Measurements from ENCODE around the gene BEGAIN.

BEGAIN gene

DNA sequence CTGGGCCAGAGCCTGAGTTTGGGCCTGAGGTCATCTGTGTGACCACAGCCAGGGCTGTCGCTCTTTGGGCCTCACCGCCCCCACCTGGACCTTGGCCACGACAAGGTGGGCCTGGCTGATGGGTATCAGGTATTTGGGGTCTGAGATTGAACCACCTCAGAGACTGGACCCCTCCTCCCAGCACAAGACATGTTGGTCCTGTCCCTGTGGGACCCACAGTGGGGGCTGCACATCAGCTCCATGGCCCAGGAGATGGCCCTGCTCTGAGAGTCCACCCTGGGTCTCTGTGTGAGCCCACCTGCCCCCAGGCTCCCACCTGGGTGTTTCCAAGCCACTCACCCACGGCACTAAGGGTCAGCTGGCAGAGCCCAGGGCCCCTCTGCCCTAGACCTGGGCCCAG lies 20.6 kb downstream of the BEGAIN start:
- no peak for DNase-seq

DNA sequence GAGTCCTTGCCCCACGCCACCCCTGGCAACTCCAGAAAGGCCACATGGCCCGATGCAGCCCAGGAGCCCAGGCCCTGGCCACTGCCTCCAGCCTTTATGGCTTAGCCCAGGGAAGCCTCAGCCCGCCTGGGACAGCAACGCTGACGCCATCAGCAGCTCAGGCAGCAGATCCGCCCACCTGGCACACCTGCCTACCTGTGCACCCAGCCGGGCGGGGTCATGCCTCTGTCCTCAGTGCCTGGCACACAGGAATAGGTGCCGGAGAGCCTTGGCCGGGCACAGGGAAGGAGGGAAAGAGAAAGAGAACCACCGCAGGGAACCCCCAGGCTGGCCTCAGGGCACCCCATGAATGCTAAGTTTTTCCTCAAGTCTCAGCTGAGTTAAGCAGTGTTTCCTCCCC lies 21.1 kb downstream of the BEGAIN start:
- no peak for DNase-seq

DNA sequence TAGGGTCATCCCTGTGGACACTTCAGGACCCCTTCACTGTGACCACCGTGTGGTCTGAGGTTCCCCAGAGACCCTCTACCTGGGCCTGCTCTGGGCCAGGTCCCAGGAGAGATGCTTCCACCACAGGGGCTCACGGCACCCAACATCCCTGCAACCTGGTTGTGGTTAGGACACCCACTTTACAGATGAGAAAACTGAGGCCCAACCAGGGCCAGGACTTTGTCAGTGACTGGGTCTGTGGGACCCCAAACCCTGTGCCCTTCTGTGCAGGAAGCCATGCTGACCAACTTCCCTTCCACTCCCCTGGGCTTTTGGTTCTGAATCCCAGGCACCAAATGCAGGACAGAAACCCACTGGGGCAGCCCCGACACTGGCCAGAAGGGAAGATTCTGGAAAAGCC lies 21.6 kb downstream of the BEGAIN start:
- DNase-seq: no peak

DNA sequence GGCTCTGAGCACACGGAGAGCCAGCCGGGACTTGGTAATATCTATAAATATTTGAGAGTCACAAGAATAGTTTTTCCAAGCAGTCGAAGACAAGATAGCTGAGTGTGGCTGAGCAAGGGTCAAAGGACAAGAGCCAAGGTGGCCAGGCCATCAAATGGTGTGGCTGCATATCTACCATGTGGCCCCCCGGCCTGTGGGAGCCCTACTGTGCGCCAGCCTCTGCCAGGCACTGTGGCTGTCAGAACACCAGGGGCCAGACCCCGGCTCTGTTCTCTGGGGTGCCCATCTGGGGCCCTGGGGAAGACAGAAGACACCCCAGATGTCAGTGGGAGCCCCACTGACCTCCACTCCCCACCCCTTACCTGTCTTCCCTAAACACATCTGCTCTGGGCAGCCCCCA lies 22.7 kb downstream of the BEGAIN start:
- DNase-seq: no peak

DNA sequence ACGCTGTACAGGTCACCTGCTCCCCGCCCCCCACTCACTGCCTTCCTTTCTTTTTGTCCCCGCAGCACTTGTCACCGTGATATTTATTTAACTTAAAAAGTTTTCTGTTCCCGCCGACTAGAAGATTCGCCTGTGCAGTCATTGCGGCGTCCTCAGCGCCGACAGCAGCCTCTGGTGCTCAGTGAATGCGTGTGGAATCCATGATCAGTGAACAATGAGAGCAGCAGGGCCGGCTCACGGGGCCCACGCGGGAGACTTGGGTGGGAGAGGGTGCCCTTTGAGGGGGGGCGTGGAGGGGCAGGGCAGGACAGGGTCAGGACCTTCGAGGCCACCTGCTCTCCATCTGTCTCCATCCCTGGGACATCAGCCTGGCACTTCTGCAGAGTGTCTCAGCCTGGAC lies 24.5 kb downstream of the BEGAIN start:
- DNase-seq: no peak

DNA sequence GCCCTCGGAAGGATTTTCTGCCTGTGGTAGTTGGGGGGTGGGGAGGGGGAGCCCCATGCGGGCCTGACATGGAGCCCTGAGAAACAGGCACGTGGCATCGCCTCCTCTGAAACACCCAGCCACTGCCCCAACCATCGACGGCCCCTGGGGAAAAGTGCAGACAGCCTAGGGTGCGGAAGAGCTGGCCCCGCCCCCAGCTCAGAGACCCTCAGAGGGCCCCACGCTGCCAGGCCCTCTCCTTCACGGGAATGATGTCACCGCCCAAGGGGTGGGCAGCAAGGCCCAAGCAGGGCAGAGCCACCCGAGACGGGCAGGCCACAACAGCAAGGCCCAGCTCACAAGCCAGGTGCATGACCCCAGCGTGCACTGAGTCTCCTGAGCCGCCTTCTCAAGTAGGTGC lies 26.2 kb downstream of the BEGAIN start:
- DNase-seq: no peak

DNA sequence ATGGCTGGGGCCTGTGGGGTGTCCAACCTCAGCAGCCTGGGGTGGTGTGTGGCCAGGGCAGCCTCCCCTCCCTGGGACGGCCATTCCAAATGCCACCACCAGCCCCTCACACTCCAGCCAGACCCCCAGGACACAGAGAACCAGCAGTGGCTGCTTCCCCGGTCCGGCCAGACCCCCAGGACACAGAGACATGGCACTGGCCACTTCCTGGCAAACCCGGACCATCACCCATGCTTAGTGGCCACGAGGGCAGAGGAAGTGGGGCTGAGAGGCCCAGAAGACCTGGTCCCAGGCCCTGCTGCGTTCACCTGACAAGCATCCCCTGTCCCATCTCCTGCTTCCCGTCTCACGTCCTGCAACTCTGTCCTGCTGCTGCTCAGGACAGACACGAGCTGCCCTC lies 26.7 kb downstream of the BEGAIN start:
- no peak for DNase-seq

DNA sequence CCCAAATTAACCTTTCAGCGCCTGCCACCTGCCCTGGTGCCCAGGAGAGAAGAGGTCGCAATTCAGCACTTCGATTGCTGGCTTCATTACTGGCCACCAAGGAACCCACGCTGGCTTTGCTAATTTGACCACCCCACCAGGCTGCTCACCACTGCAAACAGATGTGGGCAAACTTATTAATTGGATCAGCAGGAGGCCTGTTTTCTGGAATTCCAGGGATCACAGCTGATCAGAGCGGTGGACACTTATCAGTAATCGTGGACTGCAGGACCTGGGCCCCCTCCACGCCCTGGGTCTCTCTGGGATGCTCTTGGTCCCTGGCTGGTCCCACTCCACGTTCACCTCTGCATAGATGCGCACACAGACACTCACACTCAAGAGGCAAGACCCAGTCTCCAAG lies 27.8 kb downstream of the BEGAIN start:
- no peak for DNase-seq

DNA sequence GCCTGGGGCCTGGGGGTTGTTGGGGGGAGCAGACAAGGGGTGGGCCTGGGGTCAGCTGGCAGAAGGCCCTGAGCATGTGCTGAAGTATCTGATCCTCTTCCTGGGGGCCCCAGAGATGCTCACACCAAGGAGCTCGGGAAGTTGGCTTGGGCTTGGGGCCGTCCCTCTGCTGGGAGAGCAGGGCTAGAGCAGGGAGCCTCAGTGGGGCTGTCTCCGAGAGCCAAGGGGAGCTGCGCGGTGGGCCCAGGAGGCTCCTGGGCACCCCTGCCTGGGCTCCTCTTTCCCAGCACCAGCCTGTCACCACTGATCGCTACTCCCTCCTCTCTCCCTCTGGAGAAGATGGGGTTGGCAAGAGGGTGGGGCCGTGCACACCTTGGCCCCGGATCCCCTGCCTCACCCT lies 28.3 kb downstream of the BEGAIN start:
- no peak for DNase-seq

DNA sequence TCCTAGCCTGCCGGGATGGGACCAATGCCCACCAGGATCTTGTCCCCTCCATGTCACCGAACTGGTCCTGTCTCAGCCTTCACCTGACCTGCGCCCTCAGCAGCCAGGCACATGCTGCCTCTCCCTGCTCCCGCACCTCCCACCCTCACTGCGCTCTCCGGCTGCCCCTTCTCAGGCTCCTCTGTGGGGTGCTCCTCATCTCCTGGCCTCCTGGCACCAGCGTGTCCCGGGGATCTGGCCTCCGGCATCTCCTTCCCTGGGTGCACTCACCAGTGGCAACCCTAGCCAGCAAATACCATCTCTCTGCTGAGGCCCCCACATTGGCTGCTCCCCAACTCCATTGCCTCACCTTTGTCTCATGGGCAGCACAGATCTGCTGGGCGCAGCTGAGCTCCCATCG lies 29.0 kb downstream of the BEGAIN start:
- no peak for DNase-seq

DNA sequence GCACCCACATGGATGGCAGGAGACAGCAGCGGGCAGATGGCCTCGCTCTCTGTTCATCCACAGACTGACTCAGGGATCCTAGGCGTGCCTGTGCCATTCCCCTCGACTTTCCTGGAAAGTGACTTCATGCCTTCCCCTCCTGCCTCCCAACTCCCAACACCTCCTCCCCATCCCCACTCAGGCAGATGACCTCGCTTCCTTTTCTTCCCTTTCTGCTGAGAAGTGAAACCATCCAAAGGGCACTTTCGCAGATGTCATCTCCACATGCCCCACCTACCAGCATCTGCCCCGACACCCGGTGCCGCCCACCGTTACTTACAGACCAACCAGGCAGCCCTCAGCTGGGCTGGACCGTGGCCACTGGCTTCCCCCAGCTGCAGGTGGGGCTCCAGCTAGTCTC lies 29.6 kb downstream of the BEGAIN start:
- DNase-seq: no peak

DNA sequence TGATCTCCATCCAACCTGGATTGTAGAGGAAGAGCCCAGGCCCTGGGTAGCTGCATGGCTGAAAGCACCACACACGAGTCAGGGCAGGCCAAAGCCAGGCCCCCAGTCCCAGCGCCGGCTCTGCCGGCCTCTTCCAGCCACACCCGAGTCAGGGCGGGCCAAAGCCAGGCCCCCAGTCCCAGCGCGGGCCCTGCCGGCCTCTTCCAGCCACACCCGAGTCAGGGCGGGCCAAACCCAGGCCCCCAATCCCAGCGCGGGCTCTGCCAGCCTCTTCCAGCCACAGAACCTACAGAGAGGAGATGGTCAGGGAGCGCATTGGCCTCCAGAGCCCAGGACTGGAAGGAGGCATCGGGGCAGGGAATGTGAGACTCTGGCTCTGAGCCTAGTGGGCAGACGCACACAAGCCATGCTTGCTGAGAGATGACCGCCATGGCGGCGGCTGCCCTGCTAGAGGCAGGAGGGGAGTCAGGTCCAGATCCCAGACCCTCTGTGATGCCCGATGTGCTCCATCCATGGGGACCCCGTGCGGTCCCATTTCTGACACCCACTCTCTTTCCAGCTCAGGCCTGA lies 30.2 kb downstream of the BEGAIN start:
- no peak for DNase-seq

DNA sequence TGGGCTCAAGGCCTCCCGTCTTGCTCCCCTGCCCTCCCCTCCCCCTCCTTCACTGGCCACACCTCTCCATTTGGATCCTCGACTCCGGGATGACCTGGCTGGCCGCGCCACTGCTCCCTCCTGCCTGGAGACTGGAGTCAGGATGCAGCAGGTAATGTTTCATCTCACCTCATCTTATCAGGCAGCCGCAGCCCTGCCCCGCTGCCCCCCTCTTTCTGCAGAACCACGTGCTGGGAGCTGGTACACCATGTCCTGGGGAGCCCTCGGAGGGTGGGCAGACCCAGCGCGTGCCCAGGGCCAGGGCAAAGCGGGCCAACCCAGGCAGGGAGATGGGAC lies 31.1 kb downstream of the BEGAIN start:
- no peak for DNase-seq

DNA sequence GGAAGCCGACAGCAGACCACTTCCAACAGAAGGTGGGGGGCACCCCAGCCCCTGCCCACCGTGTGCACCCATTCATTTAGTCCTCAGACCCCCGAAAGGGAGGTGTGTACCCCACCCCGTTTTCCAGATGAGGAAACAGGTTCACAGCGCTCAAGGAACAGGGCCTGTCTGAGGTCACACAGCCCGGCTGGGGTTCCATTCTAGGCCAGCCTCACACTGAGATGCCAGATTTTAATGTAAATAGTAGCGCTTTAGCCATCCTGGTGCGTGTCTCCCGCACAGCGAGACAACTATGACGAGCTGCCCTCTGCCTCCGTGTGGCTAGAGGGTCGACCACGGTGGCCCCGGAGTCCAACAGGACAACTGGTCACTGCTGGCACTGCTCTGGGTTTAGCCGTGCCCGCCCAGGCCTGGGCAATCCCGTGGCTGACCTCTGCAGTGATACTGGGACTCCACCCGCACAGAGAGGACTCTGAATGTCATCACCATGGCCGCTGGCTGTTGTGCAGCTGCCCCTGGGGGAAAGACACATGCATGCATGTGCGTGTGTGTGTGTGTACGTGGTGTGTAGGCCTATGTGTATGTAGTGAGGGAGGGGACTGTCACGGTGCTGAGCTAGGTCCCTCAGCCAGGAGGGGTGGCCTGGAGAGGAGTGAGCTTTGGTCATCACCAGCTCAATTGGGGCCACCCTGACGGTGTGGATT lies 31.6 kb downstream of the BEGAIN start:
- DNase-seq: no peak

DNA sequence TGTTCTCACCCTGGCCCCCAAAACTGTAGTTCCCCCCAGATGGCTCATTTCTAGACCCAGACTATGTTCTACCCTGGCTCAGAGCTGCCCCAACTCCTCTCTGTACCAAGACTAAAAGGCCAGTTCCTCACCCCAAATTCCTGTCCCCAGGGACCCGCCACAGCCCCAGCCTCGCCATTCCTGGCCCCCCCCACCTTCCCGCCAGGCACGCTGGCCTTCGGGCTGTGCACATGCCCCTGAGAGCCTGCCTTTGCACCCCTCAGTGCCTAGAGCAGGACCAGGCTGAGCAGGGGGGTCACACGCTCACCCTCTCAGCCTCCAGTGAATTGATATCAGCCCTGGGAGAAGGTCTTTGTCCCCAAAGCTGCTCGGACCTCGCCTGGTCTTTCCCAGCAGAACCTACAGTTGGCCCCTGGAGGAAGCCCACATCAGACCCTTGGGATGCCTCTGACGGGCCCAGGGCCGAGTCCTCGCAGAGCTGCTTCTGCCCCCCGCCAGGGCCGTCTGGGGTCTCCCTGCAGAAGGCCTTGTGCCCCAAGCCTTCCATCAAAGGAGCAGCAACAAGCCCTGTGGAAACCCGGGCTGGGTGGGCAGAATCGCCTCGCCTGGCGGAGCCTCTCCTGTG lies 32.4 kb downstream of the BEGAIN start:
- DNase-seq: no peak

DNA sequence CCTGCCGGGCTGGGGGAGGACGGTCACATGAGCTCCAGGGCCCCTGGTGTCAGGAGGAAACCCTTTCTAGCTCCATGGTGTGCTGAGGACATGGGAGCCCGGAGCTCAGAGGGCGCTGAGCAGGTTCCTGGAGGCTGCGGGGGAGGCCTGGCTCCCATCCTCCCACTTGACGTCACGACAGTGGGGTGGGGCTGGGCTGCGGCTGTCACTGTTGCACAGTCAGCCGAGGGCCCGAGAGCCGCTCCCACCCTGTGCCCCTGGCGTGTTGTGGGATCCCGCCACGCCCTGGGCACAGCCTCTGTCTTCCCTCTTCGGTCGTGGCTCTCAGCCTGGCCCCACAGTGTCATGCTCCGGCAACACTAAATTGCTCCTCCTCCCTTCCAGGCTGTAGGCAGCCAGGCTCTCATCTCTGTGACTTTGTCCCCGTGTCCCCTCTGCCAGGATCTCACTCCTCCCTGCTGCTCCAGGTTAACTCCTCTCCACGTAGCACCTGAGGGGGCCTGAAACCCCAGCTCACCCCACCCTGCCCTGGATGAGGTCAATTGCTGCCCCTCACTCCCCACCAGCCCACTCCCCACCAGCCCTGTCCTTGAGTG lies 33.0 kb downstream of the BEGAIN start:
- DNase-seq: no peak

DNA sequence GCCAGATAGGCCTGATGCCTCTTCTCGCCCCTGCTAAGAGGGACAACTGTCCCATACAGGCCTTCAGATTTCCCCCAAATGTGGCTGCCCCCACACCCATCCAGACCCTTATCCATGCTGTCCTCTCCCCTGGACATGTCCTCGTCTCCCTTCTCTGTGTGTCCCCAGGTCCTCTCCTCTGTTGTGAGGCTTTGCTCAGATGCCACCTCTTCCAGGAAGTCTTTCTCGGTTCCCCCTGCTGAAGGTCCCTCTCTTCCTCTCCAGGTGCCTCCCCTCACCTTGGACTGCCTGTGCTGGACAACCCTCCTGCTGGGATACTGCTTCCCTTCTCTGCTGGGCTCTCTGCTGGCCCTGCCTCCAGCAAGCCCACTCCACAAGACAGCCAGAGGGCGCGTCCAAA lies 33.7 kb downstream of the BEGAIN start:
- no peak for DNase-seq

DNA sequence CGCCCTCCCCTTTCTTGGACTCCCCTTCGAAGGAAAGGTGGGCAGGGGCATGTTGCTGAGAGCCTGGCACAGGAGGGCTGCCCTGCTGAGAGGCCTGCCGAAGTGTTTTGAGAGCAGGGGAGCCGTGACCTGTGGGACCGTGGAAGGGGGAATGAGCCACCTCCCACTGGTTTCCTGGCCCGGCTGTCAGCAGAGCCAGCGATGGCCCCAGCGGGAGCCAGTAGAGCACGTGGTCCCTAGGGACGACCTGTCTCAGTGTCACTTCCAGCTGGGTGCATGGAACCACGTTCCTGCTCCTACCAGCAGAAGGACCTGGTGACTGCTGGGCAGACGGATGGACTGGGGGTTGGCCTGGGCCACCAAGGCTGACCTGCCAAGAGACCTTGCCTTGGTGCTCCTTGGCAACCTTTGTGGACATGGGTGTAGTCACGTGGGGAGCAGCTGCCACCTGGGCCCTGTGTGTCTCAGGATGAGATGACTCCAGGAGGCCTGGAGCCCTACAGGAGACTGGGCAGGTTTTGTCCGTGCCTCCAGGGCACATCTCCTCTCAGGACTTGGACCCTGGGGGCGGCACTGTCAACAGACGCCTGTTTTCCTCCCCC lies 34.6 kb downstream of the BEGAIN start:
- no peak for DNase-seq

DNA sequence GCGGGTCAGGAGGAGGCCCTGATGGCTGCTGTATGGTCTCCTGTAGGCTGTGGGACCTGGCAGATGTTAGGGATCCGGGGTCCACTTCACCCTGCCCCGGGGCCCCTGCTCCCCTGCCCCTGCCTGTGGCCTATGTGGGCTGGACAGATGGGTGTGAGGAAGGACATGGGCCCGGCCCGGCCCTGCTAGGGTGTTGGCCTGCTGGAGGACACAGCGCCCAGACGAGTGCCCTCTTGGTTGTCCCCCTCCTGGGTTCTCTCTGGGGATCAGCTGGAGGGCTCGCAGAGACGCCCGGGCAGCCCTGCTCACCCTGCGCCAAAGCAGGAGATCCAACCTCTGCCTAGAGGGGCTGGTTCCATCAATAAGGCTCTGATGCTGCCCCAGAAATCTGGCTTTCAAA lies 36.2 kb downstream of the BEGAIN start:
- no peak for DNase-seq

DNA sequence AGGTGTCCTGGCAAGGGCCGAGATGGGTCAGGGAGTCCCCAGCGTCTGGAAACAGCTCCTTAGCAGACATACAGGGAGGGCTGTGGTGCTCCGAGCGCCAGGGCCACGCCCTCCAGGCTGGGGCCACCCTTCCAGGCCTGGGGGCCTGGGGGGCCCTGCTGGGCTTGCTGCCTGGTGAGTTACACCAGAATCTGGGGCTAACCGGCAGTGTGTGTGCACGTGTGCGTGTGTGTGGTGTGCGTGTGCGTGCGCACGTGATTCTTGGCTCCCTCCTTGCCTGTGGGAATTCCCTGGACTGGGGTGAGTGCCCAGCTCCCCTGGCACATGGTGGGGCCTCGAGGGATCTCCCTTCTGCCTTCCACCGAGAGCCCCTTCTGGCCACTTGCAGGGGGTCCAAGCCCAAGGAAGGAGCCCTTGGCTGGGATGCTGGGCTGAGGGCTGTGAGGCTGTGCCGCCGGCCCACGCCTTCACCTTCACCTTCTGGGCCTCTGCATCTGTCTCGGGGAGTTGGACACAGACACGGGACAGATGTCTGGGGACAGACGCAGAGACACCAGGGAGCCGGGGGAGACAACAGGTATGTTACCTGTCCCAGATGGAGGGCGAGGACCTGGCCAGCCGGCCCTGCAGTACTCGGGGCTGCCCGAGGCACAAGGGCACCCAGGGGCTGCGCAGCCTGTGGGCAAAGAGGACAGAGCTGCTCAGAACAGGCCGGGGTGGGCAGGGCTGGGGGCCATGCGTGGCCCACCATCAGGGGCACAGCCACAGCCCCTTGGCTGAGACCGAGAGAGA lies 37.2 kb downstream of the BEGAIN start:
- no peak for DNase-seq

DNA sequence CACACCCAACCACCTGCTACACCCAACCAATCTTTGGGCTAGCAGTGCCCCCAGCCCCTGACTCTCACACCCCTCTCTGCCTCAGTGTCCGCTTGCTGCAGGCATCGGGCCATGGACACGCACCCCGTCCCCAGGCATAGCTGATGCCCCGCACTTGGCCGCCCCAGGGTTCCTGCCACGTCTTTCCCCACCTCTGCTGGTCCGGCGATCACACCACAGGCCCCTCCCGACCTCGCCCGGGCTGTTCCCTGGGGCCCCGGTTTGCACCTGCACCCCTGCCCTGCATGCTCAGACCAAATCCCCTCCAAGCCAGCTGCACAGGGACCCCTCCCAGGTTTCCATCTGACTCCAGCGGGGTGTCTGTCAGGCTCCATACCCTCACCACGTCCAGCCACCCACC lies 38.3 kb downstream of the BEGAIN start:
- DNase-seq: no peak

DNA sequence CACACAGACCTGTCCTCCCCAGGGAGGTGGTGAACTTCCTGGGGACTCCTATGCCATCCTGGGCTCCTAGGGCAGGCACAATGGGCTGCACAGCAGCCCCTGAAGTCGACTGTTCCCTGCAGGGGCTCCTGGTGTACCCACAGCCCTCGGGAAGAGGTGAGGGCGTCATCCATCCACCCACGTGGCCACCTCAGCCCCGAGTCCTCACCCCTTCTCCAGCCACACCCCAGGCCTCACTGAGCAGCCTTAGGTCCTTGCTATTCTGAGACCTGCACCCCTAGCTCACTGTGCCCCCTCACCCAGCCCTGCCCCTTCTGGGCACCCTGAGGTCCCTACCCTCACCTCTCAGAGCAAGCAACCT lies 38.9 kb downstream of the BEGAIN start:
- DNase-seq: no peak

DNA sequence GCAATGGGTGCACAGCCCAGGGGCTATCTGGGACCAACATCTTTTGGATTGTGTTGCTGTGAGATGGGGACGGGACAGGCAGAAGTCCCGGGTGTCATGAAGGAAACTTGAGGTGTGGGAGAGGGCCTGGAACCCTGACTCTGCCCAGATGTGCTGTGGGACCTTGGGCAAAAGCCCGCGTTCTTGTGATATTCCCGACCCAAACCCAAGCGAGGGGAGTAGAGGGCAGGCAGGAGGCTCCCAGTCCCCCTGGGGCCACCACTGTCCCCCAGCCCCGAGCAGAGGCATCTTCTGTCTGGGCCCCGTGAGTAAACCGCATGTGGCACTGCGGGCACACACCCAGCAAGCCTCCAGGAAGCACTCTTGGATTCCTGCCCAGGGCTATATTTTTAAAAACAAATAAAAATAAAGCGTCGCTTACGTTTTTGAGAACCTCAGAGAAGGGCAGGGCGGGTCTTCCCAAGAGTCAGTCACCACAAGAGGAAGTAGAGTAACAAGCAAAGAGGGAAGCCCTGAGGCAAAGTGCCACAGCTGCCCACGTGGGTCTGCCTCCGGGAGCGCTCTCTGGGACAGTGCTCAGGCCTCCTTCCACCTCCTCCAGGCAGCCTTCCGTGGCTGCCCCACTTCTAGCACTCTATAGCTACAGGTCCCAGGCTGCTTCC lies 39.5 kb downstream of the BEGAIN start:
- peak; percentile 40 to 93 for DNase-seq

All from bone marrow (tissue), 2 donors.